ENCODE results near the gene TAS2R31. TPM values are rescaled to one million over a fixed set of nuclear protein-coding genes. Genes with fewer than 3 reads are reported as not detected.

Gene TAS2R31
- total RNA-seq, 1 donor from 2014 or later = 3.7 TPM

DNA sequence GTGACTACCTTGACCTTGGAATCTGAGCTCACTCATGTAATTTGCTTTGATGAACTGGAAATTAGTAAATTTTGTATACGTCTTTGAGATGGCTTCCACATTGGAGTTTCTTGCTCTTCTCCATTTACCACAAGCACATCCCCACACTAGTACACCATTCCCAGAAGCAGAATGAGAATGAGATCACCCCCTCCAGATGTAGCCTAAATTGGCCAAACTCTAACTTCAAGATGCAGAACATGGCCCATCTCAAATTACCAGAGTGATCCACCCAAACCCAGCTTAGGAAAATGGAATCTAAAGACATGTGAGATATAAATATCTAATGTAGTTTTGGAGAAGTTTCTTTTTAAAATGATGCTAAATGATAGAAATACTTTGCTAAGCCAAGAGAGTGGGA is 23.6 kb downstream of the TAS2R31 start:
- no peak for DNase-seq (ENCODE audit: low spot score)

GRCh38 chr12:10998204-10998603 is 33.0 kb downstream of the TAS2R31 start, which contains the start of gene TAS2R20:
Gene TAS2R20, minus strand, starts transcription at chr12:10998304. Its CDS starts 429 bp downstream, at chr12:10997875.
- DNase-seq (ENCODE audit: low spot score) = no peak

DNA sequence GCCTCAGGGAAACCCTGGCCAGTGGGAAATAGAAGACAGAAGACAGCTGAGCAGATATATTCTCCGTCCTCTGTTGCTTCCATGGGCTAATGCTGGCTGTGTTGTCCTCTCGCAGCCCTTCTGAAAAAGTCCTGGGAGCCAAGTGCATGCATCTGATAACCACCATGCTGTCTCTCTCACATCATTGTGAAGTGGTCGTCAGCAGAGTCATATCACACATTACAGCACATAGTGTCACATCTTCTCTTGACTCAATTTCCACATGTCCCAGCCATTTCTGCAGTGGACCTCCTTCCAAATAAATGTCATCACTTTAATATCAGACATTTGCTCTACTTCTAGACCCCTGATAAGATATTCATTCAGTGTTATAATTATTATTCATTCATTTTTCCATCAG is 36.9 kb downstream of the TAS2R31 start:
- no peak for DNase-seq (ENCODE audit: low spot score)

- DNase-seq (ENCODE audit: low spot score) = no peak
These were observed 42.1 kb downstream of the TAS2R31 start for GRCh38 chr12:10989107-10989506.

DNA sequence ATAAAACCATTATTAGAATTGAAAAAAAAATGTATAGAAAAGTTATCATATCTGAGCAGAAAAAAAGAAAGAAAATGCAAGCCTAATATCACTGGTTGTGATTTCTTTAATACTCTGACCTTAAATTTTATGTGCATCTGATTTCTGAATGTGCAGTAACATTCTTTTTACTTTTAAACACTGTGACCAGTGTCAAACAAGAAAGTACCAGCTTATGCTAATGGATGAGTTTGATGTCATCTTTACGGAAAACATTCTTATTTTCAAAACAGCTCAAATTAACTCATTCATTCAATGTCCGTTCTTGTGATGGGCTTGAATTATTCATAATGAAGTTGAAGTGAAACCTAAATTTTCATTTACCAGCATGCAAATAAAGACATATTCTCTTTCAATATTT is 44.4 kb downstream of the TAS2R31 start, which contains the start of gene TAS2R50:
Gene TAS2R50 (minus strand): TSS at position 101 of the 400 bp plus-strand sequence. CDS start 52 bp downstream, at position 49.
- DNase-seq (ENCODE audit: low spot score) = no peak

GRCh38 chr12:10982244-10982643 is 49.0 kb downstream of the TAS2R31 start:
- DNase-seq (ENCODE audit: low spot score) = no peak

Other genes with a start within 250 kb of the TAS2R31 start
- gene TAS2R7, start 228.8 kb downstream of the TAS2R31 start, total RNA-seq = not detected
- gene TAS2R8, start 224.1 kb downstream of the TAS2R31 start, total RNA-seq = not detected
- gene TAS2R9, start 221.2 kb downstream of the TAS2R31 start, total RNA-seq = not detected
- gene TAS2R10, start 205.0 kb downstream of the TAS2R31 start, total RNA-seq = 0.32 TPM
- 0.93 TPM for gene PRR4, start 181.9 kb downstream of the TAS2R31 start, total RNA-seq
- gene PRH1, start 147.2 kb downstream of the TAS2R31 start, total RNA-seq = 13.0 TPM
- gene TAS2R13, start 121.8 kb downstream of the TAS2R31 start, total RNA-seq = 1.2 TPM
- gene PRH2, start 102.2 kb downstream of the TAS2R31 start, total RNA-seq = not detected
- 2.4 TPM for gene TAS2R14, start 92.1 kb downstream of the TAS2R31 start, total RNA-seq
- gene TAS2R50, start 44.5 kb downstream of the TAS2R31 start, total RNA-seq = 2.0 TPM
- gene TAS2R20, start 33.1 kb downstream of the TAS2R31 start, total RNA-seq = 1.5 TPM
- 2.8 TPM for gene TAS2R19, start 8.8 kb downstream of the TAS2R31 start, total RNA-seq
- 1.8 TPM for gene TAS2R46, start 30.9 kb upstream of the TAS2R31 start, total RNA-seq
- gene TAS2R43, start 60.9 kb upstream of the TAS2R31 start, total RNA-seq = not detected
- gene TAS2R30, start 103.2 kb upstream of the TAS2R31 start, total RNA-seq = 4.1 TPM
- gene SMIM10L1, start 139.8 kb upstream of the TAS2R31 start, total RNA-seq = 8.6 TPM
- gene TAS2R42, start 155.5 kb upstream of the TAS2R31 start, total RNA-seq = not detected
- gene PRB3, start 238.3 kb upstream of the TAS2R31 start, total RNA-seq = not detected